ENCODE measurements around the gene NTNG1. TPM values are rescaled to one million over a fixed set of nuclear protein-coding genes. Genes with fewer than 3 reads are reported as not detected.

NTNG1 gene
- total RNA-seq, 2 experiments from 2014 or later, result not detected

- H3K4me3 Mint-ChIP-seq, result no peak overlapping the region
- Histone ChIP-seq H3K4me1 (ENCODE audit: insufficient read depth, low read length) (no peaks in the 10 kb centered on the region), H3K27me3 (ENCODE audit: control insufficient read depth in 1 of 2, insufficient read depth in 2 of 2, low read length in 2 of 2) (no peaks in the 10 kb centered on the region), H3K9me3 (ENCODE audit: control insufficient read depth in 1 of 2, insufficient read depth in 1 of 2, low read length in 2 of 2) (no peaks in the 10 kb centered on the region), H3K4me3 (ENCODE audit: low read length) (no peak overlapping the region), H3K27ac (ENCODE audit: low read depth in 1 of 2, low read length in 2 of 2) (no peak overlapping the region), H3K36me3 (ENCODE audit: insufficient read depth, low read length) (no peaks in the 10 kb centered on the region)
- ChIA-PET CTCF (no interaction called here), POLR2A (no interaction called here)
- no peak for TF ChIP-seq CTCF (IDR thresholded peaks at IDR 0.05)
- no peaks in the 10 kb centered on the region for H3K4me1 Mint-ChIP-seq (ENCODE audit: low read depth)
- H3K27me3 Mint-ChIP-seq, result peaks cover 9% of the 10 kb centered on the region
- H3K36me3 Mint-ChIP-seq (ENCODE audit: low read depth), result no peaks in the 10 kb centered on the region
- no peaks in the 10 kb centered on the region for H3K9me3 Mint-ChIP-seq
- H3K27ac Mint-ChIP-seq, result no peak overlapping the region
- no peak for ATAC-seq (ENCODE audit: poor library complexity)
- intact Hi-C loops (cut with DNase I, micrococcal nuclease), result no loop called here
- DNase-seq, result no peak
These were observed 204.0 kb downstream of the NTNG1 start for GRCh38 chr1:107344836-107345235.

GRCh38 chr1:107352850-107353249 is 212.0 kb downstream of the NTNG1 start:
- Mint-ChIP-seq H3K4me1 (ENCODE audit: low read depth) (no peaks in the 10 kb centered on the region), H3K4me3 (no peak overlapping the region), H3K27ac (no peak overlapping the region), H3K27me3 (no peaks in the 10 kb centered on the region), H3K36me3 (ENCODE audit: low read depth) (no peaks in the 10 kb centered on the region), H3K9me3 (no peaks in the 10 kb centered on the region)
- CTCF ChIA-PET, result no interaction called here
- TF ChIP-seq CTCF (IDR thresholded peaks at IDR 0.05), result no peak
- H3K4me1 ChIP-seq (ENCODE audit: insufficient read depth, low read length), result no peaks in the 10 kb centered on the region
- DNase-seq (no peak), ATAC-seq (ENCODE audit: poor library complexity) (no peak)
- no peaks in the 10 kb centered on the region for H3K9me3 ChIP-seq (ENCODE audit: control insufficient read depth in 1 of 2, insufficient read depth in 1 of 2, low read length in 2 of 2)
- POLR2A ChIA-PET, result no interaction called here
- no peaks in the 10 kb centered on the region for H3K27me3 ChIP-seq (ENCODE audit: control insufficient read depth in 1 of 2, insufficient read depth in 2 of 2, low read length in 2 of 2)
- H3K4me3 ChIP-seq (ENCODE audit: low read length), result no peak overlapping the region
- intact Hi-C loops (cut with DNase I, micrococcal nuclease), result no loop called here
- no peak overlapping the region for H3K27ac ChIP-seq (ENCODE audit: low read depth in 1 of 2, low read length in 2 of 2)
- no peaks in the 10 kb centered on the region for H3K36me3 ChIP-seq (ENCODE audit: insufficient read depth, low read length)

GRCh38 chr1:107357376-107357775 is 216.5 kb downstream of the NTNG1 start:
- H3K9me3 Mint-ChIP-seq, result no peaks in the 10 kb centered on the region
- no peak overlapping the region for H3K27ac ChIP-seq (ENCODE audit: low read depth in 1 of 2, low read length in 2 of 2)
- ATAC-seq (ENCODE audit: poor library complexity) (no peak), DNase-seq (no peak)
- no peaks in the 10 kb centered on the region for H3K27me3 Mint-ChIP-seq
- H3K4me1 ChIP-seq (ENCODE audit: insufficient read depth, low read length), result no peaks in the 10 kb centered on the region
- no peaks in the 10 kb centered on the region for H3K4me1 Mint-ChIP-seq (ENCODE audit: low read depth)
- no peak overlapping the region for H3K27ac Mint-ChIP-seq
- no peaks in the 10 kb centered on the region for H3K27me3 ChIP-seq (ENCODE audit: control insufficient read depth in 1 of 2, insufficient read depth in 2 of 2, low read length in 2 of 2)
- POLR2A ChIA-PET, result no interaction called here
- no peaks in the 10 kb centered on the region for H3K36me3 Mint-ChIP-seq (ENCODE audit: low read depth)
- H3K36me3 ChIP-seq (ENCODE audit: insufficient read depth, low read length), result no peaks in the 10 kb centered on the region
- CTCF ChIA-PET, result no interaction called here
- H3K4me3 ChIP-seq (ENCODE audit: low read length), result no peak overlapping the region
- H3K9me3 ChIP-seq (ENCODE audit: control insufficient read depth in 1 of 2, insufficient read depth in 1 of 2, low read length in 2 of 2), result no peaks in the 10 kb centered on the region
- no peak overlapping the region for H3K4me3 Mint-ChIP-seq
- intact Hi-C loops (cut with DNase I, micrococcal nuclease), result no loop called here
- no peak for TF ChIP-seq CTCF (IDR thresholded peaks at IDR 0.05)

All from CD4-positive, alpha-beta T cell (primary cell).